ENCODE data around the gene WFIKKN1. TPM values are rescaled to one million over a fixed set of nuclear protein-coding genes. Genes with fewer than 3 reads are reported as not detected.
A peak's percentile ranks its signal among the peaks of the same experiment; 100 is the strongest.

Gene WFIKKN1
- total RNA-seq, 1 experiment from 2014 or later: 0.47 TPM

- no peaks in the 10 kb centered on the region for H3K36me3 ChIP-seq (ENCODE audit: control insufficient read depth in 1 of 2, insufficient read depth in 2 of 2, low read length in 2 of 2)
- intact Hi-C loops (cut with micrococcal nuclease): loop anchor here (5.0 kb wide), 1 partner anchor 33 kb away; the partner anchor contains the start of gene RAB40C
- peaks cover 35 to 56% of the 10 kb centered on the region in 2 experiments for H3K4me1 ChIP-seq (ENCODE audit: control insufficient read depth in 1 of 2, insufficient read depth in 2 of 2, low read length in 2 of 2)
- no peaks in the 10 kb centered on the region for H3K9me3 ChIP-seq (ENCODE audit: control insufficient read depth in 1 of 2, insufficient read depth in 1 of 2, low read depth in 1 of 2, low read length in 2 of 2)
- TF ChIP-seq CEBPB (IDR thresholded peaks at IDR 0.05; ENCODE audit: low read depth) (no peak), CTCF (IDR thresholded peaks at IDR 0.05 in 2 of 3, conservative IDR thresholded peaks at IDR 0.05 in 1 of 3; ENCODE audit: borderline replicate concordance in 1 of 3, insufficient read depth in 1 of 3, low read depth in 2 of 3, low read length in 2 of 3) (no peak), ZNF274 (IDR thresholded peaks at IDR 0.05; ENCODE audit: low read depth, low read length) (no peak)
- H3K4me2 ChIP-seq (ENCODE audit: low read length): peak overlapping the region; percentile 61; the same call in 1 of the 2 replicates
- DNase-seq (ENCODE audit: low read depth, low spot score): no peak
- CTCF ChIA-PET: no interaction called here
- POLR2A ChIA-PET: no interaction called here
- RAD21 ChIA-PET (ENCODE audit: low non-redundant PET in 1 of 2, low total read pairs in 2 of 2, uncharacterized antibody in 2 of 2, unreplicated experiment in 2 of 2): no interaction called here
- no peaks in the 10 kb centered on the region for H3K79me2 ChIP-seq (ENCODE audit: insufficient read depth, low read length)
- no peak overlapping the region for H2AFZ ChIP-seq (ENCODE audit: low read depth, low read length, poor library complexity, severe bottlenecking)
- H3K9me2 ChIP-seq (ENCODE audit: insufficient read depth): no peaks in the 10 kb centered on the region
- no peaks in the 10 kb centered on the region for H3K27me3 ChIP-seq (ENCODE audit: insufficient read depth, low read length)
- ATAC-seq: no peak
- BruUV-seq (replicated peaks): no TSS peak
- H3K4me3 ChIP-seq (replicated peaks in 1 of 2; ENCODE audit: low read depth in 1 of 2, low read length in 2 of 2): no peak overlapping the region
- no peaks in the 10 kb centered on the region for H4K20me1 ChIP-seq (ENCODE audit: insufficient read depth)
- H3K9ac ChIP-seq (ENCODE audit: low read length): no peak overlapping the region
- H3K27ac ChIP-seq (ENCODE audit: low read depth, low read length): peak overlapping the region; percentile 83; the same call in 1 of the 2 replicates
These were observed 5.4 kb upstream of the WFIKKN1 start for GRCh38 chr16:625117-625976.
